Thoracic aorta (tissue), 2 donors: Measurements from ENCODE around the gene PDIA3. TPM values are rescaled to one million over a fixed set of nuclear protein-coding genes. Genes with fewer than 3 reads are reported as not detected.
A peak's percentile ranks its signal among the peaks of the same experiment; 100 is the strongest.

Experiments
- ATAC-seq: fragments of 150-250 bp; one replicate; pipeline ENCODE4 v1.8.0; 2017; ENCODE audit warnings: low read depth; ENCODE audit not compliant: insufficient number of reproducible peaks, low FRiP score
- DNase-seq: peaks from one replicate; pipeline ENCODE4 v3.0.0-alpha.2; 2020; ENCODE audit warnings: low spot score
- H3K27ac ChIP-seq, 2 donors: fragments of 200-600 bp; sonication (generic); 1 replicate in 1 of 2; 2 replicates in 1 of 2; pipeline ENCODE4 v1.5.1; 2016; ENCODE audit warnings: mild to moderate bottlenecking in 2 of 2, moderate library complexity in 2 of 2
- H3K27me3 ChIP-seq: fragments of 200-600 bp; sonication (generic); replicated peaks from 2 replicates; pipeline ENCODE4 v1.6.0; 2016; ENCODE audit warnings: mild to moderate bottlenecking; ENCODE audit not compliant: insufficient read depth
- H3K36me3 ChIP-seq: fragments of 200-600 bp; sonication (generic); one replicate; pipeline ENCODE4 v1.5.1; 2016
- H3K4me1 ChIP-seq, 2 donors: fragments of 200-600 bp; sonication (generic); 1 replicate in 1 of 2; 2 replicates in 1 of 2; pipeline versions ENCODE4 v1.5.1 to v1.6.0; 2016; ENCODE audit warnings: low read depth in 2 of 2, mild to moderate bottlenecking in 1 of 2; ENCODE audit not compliant: control insufficient read depth in 1 of 2
- H3K4me3 ChIP-seq: fragments of 200-600 bp; sonication (generic); 2 replicates; pipeline ENCODE4 v1.5.1; 2016; ENCODE audit warnings: mild to moderate bottlenecking
- H3K9me3 ChIP-seq: fragments of 200-600 bp; sonication (generic); 2 replicates; pipeline ENCODE4 v1.5.1; 2016
- total RNA-seq, 2 donors: library from RNA; depleted of rRNA; stranded (reverse); fragments of >200 nt; gene quantifications; one replicate each; pipeline versions ENCODE4 v1.1.0 to v1.2.3, GENCODE V29; 2016
- TF ChIP-seq, protein P1 (sequence below): fragments of 200-600 bp; sonication (generic); IDR thresholded peaks from one replicate; pipeline ENCODE4 v1.5.1; 2019; ENCODE audit warnings: antibody characterized with exemption

The PDIA3 gene
- total RNA-seq, 2 donors from 2014 or later: 136 to 144 TPM

- Histone ChIP-seq H3K27ac (peak overlapping the region in 1 of 2 donors; percentile 85), H3K36me3 (peaks cover 22% of the 10 kb centered on the region)
- TF ChIP-seq, protein P1, sequence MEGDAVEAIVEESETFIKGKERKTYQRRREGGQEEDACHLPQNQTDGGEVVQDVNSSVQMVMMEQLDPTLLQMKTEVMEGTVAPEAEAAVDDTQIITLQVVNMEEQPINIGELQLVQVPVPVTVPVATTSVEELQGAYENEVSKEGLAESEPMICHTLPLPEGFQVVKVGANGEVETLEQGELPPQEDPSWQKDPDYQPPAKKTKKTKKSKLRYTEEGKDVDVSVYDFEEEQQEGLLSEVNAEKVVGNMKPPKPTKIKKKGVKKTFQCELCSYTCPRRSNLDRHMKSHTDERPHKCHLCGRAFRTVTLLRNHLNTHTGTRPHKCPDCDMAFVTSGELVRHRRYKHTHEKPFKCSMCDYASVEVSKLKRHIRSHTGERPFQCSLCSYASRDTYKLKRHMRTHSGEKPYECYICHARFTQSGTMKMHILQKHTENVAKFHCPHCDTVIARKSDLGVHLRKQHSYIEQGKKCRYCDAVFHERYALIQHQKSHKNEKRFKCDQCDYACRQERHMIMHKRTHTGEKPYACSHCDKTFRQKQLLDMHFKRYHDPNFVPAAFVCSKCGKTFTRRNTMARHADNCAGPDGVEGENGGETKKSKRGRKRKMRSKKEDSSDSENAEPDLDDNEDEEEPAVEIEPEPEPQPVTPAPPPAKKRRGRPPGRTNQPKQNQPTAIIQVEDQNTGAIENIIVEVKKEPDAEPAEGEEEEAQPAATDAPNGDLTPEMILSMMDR: no peak
Observed at GRCh38 chr15:43774062-43774461, 27.8 kb downstream of the PDIA3 start.

DNA sequence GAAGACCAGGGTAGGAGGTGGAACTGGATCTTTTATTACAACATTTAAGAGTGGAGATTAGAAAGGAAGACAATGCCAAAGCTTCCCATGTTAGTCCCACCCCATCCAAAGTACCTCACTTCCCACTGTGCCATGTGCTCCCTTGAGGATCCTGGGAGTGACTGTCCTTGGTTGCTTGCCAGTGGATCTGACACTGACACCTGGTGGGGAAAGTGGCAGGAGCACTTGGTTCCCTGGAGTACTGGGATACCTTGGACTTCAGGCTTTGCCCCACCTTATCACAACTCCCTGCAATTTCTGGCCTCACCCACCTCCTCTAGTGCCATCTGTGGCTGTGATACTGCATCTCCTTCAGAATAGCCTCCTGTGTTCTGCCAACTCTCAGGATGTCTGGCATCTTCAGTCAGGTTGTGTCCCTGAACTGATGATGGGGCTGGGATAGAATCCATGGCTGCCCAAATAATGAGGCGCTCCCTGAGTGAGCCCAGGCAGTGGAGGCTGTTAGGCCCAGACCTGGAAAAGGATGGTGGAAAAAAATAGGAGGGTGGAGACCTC, 29.2 kb downstream of the PDIA3 start:
- H3K36me3 ChIP-seq: peaks cover 16% of the 10 kb centered on the region
- H3K9me3 ChIP-seq: no peaks in the 10 kb centered on the region
- ATAC-seq (no peak), DNase-seq (no peak)
- peak overlapping the region; percentile 85 to 91 for H3K27ac ChIP-seq
- H3K4me1 ChIP-seq: peaks cover 3 to 20% of the 10 kb centered on the region in 2 donors
- TF ChIP-seq, protein P1: no peak
- H3K4me3 ChIP-seq: no peak overlapping the region
- H3K27me3 ChIP-seq: no peaks in the 10 kb centered on the region

More at GRCh38 chr15:43774062-43774461, 27.8 kb downstream of the PDIA3 start:
- no peaks in the 10 kb centered on the region for H3K27me3 ChIP-seq
- no peak overlapping the region for H3K4me3 ChIP-seq
- peaks cover 3 to 20% of the 10 kb centered on the region in 2 donors for H3K4me1 ChIP-seq
- H3K9me3 ChIP-seq: no peaks in the 10 kb centered on the region
- ATAC-seq: no peak
- DNase-seq: no peak

DNA sequence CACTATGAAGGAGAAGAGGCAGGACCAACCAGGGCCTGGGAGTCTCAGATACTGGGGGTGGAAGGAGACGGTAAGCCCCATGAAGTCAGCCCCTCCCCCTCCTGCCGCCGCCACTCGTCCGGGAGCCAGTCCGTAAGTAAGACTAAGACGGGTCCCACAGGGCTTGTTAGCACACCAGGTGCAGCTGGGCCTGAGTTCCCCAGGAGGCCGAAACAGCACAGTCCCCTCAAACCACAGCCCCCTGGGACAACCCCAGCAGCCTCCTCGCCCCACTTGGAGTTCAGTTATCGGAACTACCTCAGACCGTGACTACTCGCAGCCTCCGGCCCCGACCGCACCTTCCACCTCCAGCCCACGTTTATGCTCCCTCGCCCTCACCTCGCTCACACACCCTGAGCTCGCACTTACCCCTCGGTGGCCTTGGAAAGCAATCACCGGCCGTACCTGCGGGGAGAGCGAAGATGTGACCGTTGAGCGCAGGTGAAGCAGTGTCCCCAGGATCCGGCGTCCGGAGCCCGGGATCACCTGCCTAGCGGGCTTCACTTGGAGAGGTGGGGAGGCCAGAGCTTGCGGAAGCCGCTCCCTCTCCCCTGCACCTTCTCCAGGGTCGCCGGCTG, 30.0 kb downstream of the PDIA3 start:
- no peaks in the 10 kb centered on the region for H3K27me3 ChIP-seq
- H3K4me1 ChIP-seq: peaks cover 3 to 20% of the 10 kb centered on the region in 2 donors
- ATAC-seq (no peak), DNase-seq (no peak)
- H3K9me3 ChIP-seq: no peaks in the 10 kb centered on the region
- H3K4me3 ChIP-seq: peak overlapping the region; percentile 81
- peaks cover 9% of the 10 kb centered on the region for H3K36me3 ChIP-seq
- TF ChIP-seq, protein P1: no peak
- peak overlapping the region; percentile 85 to 91 for H3K27ac ChIP-seq

- TF ChIP-seq, protein P1: no peak
- H3K4me1 ChIP-seq: peaks cover 3 to 20% of the 10 kb centered on the region in 2 donors
- H3K9me3 ChIP-seq: no peaks in the 10 kb centered on the region
- ATAC-seq: peak; percentile 62
- no peaks in the 10 kb centered on the region for H3K27me3 ChIP-seq
- DNase-seq: no peak
- H3K27ac ChIP-seq: peak within 1 kb of the TSS; percentile 85 to 91
- peak within 1 kb of the TSS; percentile 81 for H3K4me3 ChIP-seq
- H3K36me3 ChIP-seq: peaks cover 3% of the 10 kb centered on the region
Observed at GRCh38 chr15:43776718-43777266, 30.6 kb downstream of the PDIA3 start, which contains the start of gene ELL3. Gene ELL3 (minus strand): TSS chr15:43776966. CDS start chr15:43776901, 65 bp downstream.

- Histone ChIP-seq H3K27ac (peak overlapping the region; percentile 85 to 91), H3K36me3 (no peaks in the 10 kb centered on the region), H3K4me1 (peaks cover 3 to 20% of the 10 kb centered on the region in 2 donors), H3K9me3 (no peaks in the 10 kb centered on the region), H3K27me3 (no peaks in the 10 kb centered on the region), H3K4me3 (peak overlapping the region; percentile 81)
- ATAC-seq (peak; percentile 70), DNase-seq (no peak)
- TF ChIP-seq, protein P1: peak; percentile 61
Observed at GRCh38 chr15:43777267-43777914, 31.2 kb downstream of the PDIA3 start.
